NCI-H146 (cell line): ENCODE measurements around the gene KIRREL3.

Source experiments
- DNase-seq: peaks from one replicate; lab custom pipeline; 2025; lab: John Stamatoyannopoulos, UW

The KIRREL3 gene

GRCh38 chr11:126870021-126870420 lies 130.5 kb downstream of the KIRREL3 start:
- no peak for DNase-seq

DNA sequence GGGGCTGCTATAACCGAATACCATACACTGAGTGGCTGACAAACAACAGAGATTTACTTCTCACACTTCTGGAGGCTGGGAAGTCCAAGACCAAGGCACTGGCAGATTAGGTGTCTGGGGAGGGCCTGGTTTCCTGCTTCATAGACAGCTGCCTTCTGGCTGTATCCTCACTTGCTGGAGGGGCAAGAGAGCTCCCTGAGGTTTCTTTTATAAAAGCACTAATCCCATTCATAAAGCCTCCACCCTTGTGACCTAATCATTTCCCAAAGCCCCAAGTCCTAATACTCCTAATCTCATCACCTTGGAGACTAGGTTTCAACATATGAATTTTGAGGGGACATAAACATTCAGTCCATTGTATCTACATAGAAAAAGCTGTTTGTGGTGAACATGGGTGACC lies 131.8 kb downstream of the KIRREL3 start:
- DNase-seq: peak; percentile 56

GRCh38 chr11:126864934-126865333 lies 135.6 kb downstream of the KIRREL3 start:
- DNase-seq: no peak

DNA sequence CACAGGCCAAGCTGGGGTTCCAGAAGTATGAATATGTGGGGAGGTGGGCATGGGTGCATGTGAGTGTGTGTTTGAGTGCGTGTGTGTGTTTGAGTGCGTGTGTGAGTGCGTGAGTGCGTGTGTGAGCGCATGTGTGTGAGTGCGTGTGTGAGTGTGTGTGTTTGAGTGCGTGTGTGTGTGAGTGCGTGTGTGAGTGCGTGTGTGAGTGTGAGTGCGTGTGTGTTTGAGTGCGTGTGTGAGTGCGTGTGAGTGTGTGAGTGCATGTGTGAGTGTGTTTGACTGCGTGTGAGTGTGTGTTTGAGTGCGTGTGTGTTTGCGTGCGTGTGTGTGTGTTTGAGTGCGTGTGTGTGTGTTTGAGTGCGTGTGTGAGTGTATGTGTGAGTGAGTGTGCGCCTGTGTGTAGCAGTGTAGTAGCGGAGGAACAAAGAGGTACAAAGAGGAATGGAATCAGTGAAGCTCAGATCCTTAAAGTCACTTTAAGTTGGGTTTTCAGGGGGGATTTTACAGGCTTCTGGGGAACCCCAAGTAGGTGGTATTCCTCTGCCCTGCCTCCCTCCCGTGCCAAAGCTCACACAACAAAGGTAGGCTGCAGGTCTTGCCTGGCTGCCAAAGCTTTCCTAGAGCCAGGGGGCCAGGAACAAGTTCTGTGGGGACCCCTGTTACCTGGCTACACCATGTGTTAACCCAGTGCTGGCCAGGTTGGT lies 137.1 kb downstream of the KIRREL3 start:
- DNase-seq: no peak

DNA sequence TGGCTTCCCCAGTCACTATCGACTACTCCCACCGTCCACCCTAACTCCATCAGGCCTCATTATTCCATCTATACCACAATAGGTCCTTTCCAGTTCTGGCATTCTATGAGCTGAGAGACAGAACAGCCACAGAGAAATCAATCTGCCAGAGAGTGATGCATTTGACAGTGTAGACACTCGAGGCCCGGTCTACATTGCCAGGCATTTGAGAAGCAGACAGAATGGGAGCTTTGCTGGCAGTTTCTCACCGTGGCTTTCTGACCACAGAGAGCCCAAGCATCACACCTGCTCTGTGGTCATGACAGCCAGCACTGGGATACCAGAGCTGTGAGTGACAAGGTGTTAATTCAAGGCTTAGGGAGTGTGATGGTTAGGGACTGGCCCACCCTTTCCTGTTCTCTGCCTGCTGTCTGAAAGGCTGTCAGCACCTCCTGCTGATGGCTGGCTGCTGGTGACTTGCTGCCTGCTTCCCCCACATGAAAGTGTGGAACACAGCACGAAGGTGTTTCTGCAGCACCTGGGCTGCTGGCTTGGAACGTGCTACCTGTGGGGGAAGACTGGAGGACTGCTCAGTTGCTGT lies 137.8 kb downstream of the KIRREL3 start:
- peak; percentile 65 for DNase-seq

DNA sequence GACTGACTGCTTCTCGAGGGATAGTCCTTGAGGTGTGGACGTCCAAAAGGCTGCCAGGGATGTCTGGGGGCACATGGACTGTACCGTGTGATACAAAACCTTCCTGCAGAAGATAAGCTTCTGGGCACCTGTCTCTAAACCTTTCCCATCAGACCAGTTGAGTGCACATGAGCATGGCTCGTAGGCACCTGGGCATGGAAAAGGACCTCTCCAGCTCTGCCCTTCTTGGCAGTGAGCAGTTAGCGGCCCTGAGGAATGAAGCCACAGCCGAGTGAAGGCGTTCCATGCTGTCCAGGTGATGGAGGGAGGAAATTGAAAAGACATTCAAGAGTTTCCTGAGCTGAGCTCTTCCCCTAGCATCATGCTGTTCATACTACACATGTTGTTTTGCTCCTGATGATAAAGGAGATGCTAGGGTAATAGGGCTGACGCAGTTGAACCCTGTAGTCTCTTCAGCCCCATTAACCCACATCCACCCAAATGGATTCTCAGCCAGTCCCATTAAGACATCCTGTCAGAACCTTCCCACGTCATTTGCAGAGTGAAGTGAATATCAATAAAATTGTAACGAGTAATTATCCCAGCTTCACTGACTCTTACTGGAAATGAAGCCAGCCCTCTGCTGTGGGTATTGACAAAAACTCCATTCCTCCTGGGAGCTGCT lies 138.6 kb downstream of the KIRREL3 start:
- DNase-seq: no peak

- DNase-seq: peak; percentile 95
Observed at GRCh38 chr11:126857860-126858808, 142.4 kb downstream of the KIRREL3 start.

GRCh38 chr11:126855536-126855935 lies 145.0 kb downstream of the KIRREL3 start:
- no peak for DNase-seq

DNA sequence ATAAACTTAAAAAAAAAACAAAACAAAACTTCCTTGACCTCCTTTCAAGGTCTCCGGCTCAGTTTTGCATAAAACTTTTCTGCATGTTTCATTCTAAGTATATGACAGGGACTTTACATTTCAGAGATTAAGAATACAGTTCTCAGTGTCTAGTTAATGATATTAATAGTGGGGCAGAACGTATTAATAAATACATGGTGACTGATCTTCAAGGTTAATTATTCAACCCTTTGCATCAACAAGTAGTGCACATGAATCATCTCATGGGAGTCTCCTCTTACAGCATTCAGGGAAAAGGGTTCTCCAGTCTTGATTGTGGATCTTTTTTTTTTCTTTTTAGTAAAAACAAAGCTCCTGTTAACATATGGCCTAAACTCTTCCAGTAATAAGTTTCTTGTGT lies 146.8 kb downstream of the KIRREL3 start:
- no peak for DNase-seq

- DNase-seq: no peak
Observed at GRCh38 chr11:126844789-126845188, 155.8 kb downstream of the KIRREL3 start.

DNA sequence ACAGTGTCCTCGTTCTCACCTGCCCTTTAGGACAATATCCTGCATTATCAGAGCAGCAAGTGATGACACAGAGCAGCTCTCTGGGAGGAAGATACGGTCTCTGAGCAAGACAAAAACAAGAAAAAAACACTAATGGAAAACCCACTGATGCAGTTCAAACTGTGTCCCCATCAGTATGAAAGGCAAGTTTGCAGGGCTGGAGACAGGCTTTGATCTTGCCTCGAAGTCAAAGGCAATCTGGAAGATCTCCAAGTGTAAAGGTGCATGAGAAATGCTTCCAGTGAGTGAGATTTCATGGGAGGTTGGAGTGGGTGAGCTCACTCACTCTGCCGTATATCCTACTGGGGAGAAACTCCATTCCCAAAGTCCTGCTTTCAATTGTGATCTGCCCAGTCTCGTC lies 157.5 kb downstream of the KIRREL3 start:
- DNase-seq: no peak

- no peak for DNase-seq
Observed at GRCh38 chr11:126841999-126842398, 158.6 kb downstream of the KIRREL3 start.

GRCh38 chr11:126840975-126841374 lies 159.6 kb downstream of the KIRREL3 start:
- no peak for DNase-seq

GRCh38 chr11:126840201-126840886 lies 160.2 kb downstream of the KIRREL3 start:
- no peak for DNase-seq

- DNase-seq: no peak
Observed at GRCh38 chr11:126839496-126839895, 161.1 kb downstream of the KIRREL3 start.

DNA sequence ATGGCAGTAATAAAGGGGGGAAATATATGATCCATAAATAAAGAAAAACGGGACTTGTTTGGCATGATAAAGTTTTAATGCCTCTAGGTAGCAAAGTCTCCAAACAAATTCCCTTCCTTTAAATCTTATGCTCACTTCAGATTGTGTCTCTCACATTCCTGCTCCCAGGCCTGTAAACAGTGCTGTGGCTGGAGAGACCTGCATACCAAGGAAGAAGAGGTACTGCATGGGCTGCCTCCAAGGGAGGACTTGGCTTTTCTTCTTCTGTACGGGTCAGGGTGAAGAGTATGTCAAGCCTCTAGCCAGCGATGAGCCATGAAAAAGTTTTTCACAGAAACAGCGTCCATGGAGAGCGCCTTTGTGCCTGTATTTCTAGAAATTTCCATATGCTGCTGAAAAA lies 161.8 kb downstream of the KIRREL3 start:
- DNase-seq: no peak

GRCh38 chr11:126837581-126837980 lies 163.0 kb downstream of the KIRREL3 start:
- DNase-seq: no peak

DNA sequence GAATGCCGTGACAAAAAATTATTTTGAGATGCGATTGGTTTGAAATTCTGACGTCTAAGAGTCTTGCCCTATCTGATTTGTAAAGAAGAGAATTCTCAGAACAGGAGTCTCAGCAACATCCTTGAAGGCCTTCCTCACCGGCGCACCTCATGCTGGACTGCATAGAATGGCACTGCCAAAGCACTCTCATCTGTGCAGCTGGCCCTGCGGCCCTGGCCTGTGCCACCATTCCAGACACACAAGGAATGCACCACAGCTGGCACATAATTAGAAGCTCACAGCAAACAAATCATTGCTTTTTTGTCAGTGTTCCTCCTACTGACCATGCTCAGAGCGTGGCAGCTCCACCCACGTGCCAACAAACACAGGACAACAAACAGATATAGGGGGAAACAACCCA lies 166.0 kb downstream of the KIRREL3 start:
- no peak for DNase-seq

- no peak for DNase-seq
Observed at GRCh38 chr11:126834149-126834548, 166.4 kb downstream of the KIRREL3 start.

DNA sequence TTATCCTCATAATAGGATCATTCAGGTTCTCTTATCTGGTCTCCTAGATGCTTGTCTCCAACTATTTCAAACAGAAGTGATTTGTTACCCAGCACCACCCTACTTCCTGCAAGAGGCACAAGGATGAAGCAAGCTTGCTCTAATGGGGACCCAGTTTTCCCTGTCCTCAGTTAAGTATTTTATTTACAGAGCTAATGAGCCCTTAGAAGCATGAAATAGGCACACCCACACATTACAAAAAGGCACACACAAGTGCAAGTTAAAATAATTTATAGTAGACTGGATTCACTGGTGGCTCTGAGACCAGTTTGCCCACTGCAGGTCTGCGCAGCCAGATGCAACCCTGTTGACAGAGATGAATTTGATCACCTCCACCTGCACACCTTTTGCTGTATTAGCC lies 167.5 kb downstream of the KIRREL3 start:
- peak; percentile 39 for DNase-seq

DNA sequence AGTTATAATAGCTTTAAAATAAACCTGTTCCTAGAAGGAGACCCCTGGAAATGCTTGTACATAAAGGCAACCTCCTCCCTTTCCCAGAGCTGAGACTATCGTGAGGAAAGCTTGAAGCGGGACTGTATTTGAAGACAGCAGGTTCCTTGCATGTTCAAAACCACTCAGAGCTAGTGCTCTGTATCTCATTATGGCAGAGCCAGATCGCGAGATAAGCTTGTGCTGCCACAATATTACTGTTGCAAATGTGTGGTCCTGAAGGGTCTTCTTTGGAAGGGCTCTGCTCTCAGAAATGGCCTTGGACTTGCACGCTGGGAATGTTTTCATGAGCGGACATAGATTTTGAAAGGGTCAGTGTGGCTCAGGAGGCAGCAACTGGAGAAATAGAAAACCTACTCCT lies 168.2 kb downstream of the KIRREL3 start:
- DNase-seq: no peak
